ENCODE measurements around the gene NEBL.

Gene NEBL

GRCh38 chr10:20858292-20859124, 38.6 kb downstream of the NEBL start:
- no peak for DNase-seq (ENCODE audit: low read depth in 2 of 2)

DNA sequence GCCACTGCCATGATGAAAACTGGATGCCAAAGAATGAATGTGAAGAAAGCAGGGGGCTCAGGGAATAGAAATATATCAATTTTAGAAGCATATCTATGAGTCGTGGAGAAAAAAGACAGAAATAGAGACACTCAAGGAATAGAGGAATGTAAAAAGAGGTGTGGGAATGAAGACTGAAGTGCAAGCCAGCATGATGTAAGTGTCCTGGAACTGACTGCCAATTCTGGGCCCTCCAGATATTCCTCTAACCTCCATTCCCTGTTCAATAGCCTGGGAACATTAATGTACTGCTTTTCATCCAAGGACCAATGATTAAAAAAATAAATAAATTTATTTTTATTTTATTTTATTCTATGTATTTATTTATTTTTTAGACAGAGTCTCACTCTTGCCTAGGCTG, 40.6 kb downstream of the NEBL start:
- no peak for DNase-seq (ENCODE audit: low read depth in 2 of 2)

DNA sequence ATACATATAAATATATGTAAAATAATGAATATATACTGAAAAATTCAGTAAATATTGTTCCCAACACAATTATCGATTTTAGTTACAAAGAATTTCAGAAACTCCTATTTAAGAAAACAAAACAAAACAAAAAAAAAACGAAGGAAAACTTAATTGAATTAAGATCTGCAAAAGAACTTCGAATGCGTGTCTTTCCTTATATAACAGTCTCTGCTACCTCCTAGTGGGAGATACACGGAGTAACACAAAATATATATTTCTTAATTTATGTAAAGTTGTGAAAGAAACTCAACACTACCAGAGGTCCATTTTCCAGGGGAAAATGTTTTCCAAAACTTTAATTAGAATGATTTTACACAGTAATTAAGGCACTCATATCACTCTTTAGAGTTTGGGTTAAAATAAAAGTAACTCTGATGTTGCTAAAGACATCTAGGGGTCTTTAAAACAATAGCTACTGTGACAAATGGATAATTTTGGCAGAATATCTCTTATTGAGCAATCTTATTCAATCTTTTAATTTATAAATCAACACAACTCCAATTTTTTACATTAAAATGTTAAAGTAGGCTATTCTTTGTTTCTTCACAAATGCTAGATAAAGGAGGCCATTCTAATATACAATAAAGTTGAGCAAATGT, 41.6 kb downstream of the NEBL start:
- no peak for DNase-seq (ENCODE audit: low read depth in 2 of 2)

DNA sequence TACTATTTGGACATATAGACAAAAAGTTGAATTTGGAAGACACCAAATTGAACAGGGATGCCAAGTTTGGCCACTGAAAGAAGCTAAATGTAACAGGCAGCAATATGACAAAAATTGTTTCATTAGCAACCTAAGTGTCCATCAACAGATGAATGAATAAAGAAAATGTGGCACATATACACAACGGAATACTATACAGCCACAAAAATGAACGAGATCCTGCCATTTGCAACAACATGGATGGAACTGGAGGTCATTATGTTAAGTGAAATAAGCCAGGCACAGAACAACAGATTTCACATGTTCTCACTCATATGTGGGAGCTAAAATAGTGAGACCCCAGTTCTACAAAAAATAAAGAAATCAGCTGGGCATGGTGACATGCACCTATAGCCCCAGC, 43.8 kb downstream of the NEBL start:
- no peak for DNase-seq (ENCODE audit: low read depth in 2 of 2)

GRCh38 chr10:20852303-20852702, 44.8 kb downstream of the NEBL start:
- DNase-seq (ENCODE audit: low read depth in 2 of 2) = no peak

DNA sequence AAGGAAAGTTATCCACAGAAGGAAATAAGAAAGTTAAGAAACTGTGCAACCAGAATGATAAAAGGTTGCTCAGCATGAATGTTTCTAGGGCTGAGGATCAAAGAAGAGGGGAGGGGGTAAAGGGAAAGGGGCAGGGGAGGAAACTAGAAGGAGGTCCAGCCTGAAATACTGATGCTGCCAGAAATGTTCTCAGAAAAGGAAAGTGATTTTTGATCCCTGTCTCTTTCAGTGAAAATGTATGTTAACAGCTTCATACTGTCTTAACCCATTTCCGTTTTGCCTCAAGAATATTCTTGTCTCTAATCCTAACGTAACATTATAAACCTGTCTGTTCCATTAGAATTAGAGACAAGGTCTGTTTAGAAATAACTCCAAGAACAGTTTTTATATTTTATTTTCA, 49.6 kb downstream of the NEBL start:
- no peak for DNase-seq (ENCODE audit: low read depth in 2 of 2)

- no peak for DNase-seq (ENCODE audit: low read depth in 2 of 2)
These were observed 50.8 kb downstream of the NEBL start for GRCh38 chr10:20846263-20846662.

- no peak for DNase-seq (ENCODE audit: low read depth in 2 of 2)
These were observed 55.7 kb downstream of the NEBL start for GRCh38 chr10:20841419-20841818.

DNA sequence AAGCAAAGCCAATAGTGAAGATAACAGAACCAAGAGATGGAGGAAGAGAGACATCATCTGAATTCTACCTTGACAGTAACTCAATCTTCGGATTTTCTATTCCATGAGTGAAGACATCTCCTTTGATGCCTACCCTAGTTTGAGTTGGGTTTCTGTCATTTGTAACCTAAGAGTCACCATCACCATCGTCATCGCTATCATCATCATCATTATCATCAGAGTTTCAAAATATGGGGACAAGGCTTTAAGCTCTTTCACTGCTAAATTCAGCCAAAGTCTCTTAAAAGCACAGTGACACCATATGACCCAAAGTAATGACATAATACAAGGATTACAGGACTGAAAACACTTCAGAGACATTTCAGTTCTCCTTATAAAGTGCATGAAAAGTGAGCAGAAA, 57.2 kb downstream of the NEBL start:
- no peak for DNase-seq (ENCODE audit: low read depth in 2 of 2)

DNA sequence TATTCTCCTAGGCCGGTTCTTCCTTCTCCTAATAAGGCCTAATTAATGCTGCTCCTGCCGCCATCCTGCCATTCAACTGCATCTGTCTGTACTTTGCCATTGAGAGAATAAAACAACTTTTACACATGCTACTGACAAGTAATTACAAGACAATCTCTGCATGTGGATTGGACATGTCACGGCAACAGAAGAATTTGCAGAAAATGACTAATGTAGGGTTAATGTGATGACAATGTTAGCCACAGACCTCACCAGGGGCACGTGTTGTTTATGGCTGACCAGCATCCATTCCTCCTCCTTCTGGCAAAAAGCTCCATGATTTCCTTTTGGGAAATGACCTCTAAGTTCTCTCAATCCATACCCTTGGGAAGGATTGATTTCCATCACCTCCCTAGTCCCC, 58.0 kb downstream of the NEBL start:
- DNase-seq (ENCODE audit: low read depth in 2 of 2) = no peak

DNA sequence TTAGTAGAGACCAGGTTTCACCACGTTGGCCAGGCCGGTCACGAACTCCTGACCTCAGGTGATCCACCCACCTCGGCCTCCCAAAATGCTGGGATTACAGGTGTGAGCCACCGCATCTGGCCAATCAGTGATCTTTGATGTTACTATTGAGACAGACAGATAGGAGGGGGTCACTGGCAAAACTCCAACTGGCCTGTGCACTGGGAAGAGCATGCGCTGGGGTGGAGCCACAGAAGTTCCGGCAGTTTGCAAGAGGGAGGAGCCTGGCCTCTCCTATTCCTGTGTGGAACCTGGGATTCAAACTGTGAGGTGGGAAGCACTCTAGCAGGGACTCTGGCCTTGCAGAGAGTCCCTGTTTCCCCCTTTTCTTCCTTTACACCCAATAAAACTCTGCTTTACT, 60.7 kb downstream of the NEBL start:
- no peak for DNase-seq (ENCODE audit: low read depth in 2 of 2)

DNA sequence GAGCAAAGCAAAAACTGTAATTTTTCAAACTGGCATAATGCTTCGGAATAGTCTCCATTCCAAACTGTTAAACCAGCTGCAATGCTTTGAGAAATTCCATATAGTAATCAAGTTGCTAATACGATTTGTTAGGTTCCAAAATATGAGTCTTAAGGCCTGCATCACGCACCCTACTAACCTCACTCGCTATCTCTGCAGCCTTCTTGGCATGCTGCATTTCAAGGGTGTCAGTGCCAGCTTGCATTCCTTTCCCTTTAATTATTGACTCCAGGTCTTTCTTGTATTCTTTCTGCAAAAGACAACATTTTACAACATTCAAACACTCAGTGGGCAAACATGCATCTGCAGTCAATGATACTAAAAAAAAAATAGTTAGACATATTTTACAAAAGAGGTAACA, 61.8 kb downstream of the NEBL start:
- no peak for DNase-seq (ENCODE audit: low read depth in 2 of 2)

DNA sequence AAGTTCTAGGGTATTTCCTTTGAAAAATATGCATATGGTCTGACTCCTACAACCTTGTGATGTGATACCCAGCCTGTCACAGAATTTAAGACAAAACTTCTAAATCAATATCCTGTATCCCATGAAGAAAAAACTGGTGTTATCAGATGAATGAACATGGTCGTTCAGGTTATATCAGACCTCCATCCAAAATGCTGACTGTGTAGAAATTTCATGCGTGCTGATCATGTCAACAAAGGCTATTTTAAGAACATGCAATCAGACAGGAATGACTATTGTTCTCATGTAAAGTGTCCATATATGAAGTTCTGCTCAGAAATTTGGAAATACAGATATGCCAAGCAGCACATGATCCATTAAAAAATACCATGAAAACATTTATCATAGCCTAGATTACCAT, 62.3 kb downstream of the NEBL start:
- DNase-seq (ENCODE audit: low read depth in 2 of 2) = no peak

- no peak for DNase-seq (ENCODE audit: low read depth in 2 of 2)
These were observed 74.3 kb downstream of the NEBL start for GRCh38 chr10:20822825-20823224.

GRCh38 chr10:20817646-20818045, 79.5 kb downstream of the NEBL start:
- no peak for DNase-seq (ENCODE audit: low read depth in 2 of 2)

DNA sequence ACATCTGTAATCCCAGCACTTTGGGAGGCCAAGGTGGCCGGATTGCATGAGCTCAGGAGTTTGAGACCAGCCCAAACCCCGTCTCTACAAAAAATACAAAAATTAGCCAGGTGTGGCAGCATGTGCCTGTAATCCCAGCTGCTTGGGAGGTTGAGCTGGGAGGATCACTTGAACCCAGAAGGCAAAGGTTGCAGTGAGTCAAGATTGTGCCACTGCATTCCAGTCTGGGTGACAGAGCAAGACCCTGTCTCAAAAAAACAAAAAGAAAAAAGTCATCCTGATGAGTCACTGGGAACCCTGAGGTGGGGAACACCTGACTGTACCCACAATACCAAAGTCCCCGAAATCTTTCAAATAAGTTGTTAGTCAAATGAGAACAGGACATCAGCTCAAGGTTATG, 80.0 kb downstream of the NEBL start:
- DNase-seq (ENCODE audit: low read depth in 2 of 2) = no peak

DNA sequence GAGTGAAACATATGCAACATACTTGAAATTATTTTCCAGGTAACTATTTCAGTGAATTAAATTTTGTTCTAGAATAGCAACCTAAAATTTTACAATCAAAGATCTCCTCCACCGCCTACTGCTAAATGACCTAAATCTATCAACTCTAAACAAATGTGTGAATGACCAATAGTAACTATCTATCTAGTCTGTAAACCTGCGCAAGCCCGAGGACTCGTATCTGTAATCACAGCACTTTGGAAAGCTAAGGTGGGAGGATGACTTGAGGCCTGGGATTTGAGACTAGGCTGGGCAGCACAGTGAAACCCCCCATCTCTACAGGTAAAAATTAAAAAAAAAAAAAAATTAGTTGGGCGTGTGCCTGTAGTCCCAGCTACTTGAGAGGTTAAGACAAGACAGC, 83.0 kb downstream of the NEBL start:
- no peak for DNase-seq (ENCODE audit: low read depth in 2 of 2)

DNA sequence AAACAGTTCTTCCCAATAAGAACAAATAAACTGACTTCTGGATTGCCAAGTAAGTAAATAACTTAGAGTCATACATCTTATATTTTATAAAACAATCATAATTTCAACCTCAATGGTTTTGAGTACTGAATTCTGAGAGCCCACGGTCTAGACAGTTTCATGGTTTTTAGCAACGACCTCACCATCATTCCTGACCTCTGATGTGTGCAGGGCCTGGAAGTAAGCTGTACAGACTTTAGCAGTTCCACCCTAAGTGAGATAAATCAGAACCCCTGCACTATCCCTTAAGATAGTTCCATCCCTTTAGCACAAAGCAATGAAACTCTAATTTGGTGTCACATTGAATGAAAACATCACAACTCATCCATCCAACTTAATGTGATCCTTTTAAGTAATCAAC, 86.0 kb downstream of the NEBL start:
- no peak for DNase-seq (ENCODE audit: low read depth in 2 of 2)

DNA sequence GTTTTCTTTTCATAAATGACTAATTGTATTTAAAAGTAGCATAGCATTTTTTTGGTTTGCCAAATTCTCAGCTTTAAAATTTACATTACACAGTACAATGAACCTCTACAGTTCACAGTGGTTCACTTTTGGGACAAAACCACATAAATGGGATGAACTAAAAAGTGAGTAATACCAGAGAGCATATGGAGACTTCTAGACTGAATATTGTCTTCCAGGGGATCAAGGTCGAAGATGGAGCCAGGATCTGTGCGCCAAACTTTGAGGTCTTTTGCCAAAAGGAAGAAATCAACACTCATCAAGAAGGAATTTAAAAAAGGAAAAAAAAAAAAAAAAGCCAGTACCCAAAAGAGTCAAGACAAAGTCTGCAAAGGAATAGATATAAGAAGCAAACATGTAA, 87.5 kb downstream of the NEBL start:
- no peak for DNase-seq (ENCODE audit: low read depth in 2 of 2)

DNA sequence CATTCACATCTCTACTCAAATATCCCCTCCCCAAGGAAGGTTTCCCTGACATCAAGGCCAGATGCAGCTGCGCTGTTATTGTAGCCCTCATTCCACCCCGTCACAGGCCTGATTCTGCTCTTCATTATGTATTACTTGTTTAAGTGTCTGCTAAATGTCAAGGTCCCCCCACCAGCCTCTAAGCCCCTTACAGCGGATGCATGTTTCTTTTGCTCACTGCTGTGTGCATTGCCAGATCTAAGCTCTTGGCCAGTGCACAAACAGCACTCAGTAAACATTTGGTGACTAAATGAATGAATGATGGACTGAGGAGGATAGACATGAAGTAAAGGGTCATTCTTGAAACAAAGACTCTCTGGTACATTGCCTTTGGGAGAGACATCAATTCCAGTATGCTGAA, 90.6 kb downstream of the NEBL start:
- no peak for DNase-seq (ENCODE audit: low read depth in 2 of 2)

DNA sequence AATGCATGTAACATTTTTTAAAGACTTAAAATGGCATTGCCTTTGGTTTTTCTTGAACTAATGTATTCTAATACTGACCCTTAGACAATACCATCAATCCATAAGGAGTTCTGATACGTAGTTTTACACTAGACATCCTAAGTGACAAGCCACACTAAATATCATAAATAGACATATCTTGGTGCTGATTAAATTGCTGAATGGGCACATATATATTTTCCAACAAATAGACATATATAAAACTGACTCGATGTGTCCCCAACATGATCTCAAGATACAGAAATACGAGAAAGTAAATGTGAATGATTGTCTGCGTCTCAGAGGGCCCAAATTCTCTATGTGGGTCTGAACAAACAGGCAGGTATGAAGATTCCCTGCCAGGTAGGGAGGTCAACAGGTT, 99.8 kb downstream of the NEBL start:
- DNase-seq (ENCODE audit: low read depth in 2 of 2) = no peak

DNA sequence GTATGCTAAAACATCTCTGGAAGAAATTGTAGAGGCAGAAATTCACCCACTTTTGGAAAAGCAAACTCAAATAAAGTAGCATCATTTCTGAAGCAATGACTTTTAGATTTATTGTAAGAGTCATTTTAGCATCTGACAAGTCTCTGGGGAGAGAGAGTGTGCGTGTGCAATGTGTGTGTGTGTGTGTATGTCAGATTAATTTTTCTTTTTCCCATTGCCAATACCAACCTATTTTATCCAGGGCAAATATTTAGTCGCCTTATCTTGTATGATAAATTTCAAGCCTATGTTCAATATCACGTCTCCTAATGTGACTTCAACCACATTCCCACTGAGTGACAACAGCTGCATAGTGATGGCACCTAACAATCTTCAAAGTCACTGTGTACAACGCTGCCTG, 101.7 kb downstream of the NEBL start:
- DNase-seq (ENCODE audit: low read depth in 2 of 2) = no peak

DNA sequence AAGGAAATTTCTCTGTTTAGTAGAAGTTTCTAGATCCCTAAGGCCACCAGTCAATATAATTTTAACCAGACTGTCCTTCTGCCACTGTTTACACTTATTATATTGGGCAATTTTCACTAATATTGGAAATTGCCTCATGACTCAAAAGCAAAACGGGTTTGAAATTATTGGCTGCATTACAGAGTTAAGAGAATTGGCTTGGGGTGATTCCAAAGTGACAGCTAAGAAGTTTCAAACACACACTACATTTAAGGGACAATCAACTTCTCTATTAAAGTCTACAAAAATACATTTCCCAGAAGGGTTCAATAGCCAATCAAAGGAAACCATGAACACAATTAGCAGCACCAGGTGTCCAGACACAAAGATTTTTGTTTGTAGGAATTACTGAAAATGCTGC, 111.9 kb downstream of the NEBL start:
- no peak for DNase-seq (ENCODE audit: low read depth in 2 of 2)
